DMS153 (cell line): ENCODE measurements around the gene TBCC.
"Not testable (repeated sequence)": the region's sequence is repeated elsewhere in the genome, so short reads cannot be mapped to it uniquely, and the experiment has no call there.

Source experiments
- DNase-seq: peaks from one replicate; lab custom pipeline; 2025; lab: John Stamatoyannopoulos, UW

TBCC gene

DNA sequence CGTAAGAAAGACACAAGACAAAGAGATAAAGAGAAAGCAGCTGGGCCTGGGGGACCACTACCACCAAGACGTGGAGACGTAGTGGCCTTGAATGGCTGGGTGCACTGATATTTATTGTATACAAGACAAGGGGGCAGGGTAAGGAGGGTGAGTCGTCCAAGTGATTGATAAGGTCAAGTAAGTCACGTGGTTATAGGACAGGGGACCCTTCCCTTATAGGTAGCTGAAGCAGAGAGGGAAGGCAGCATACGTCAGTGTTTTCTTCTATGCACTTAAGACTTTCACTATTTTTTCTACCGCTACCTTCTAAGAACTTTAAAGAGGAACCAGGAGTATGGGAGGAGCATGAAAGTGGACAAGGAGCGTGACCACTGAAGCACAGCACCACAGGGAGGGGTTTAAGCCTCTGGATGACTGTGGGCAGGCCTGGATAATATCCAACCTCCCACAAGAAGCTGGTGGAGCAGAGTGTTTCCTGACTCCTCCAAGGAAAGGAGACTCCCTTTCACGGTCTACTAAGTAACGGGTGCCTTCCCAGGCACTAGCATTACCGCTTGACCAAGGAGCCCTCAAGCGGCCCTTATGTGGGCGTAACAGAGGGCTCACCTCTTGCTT lies 11.9 kb downstream of the TBCC start:
- not testable (repeated sequence) for DNase-seq

DNA sequence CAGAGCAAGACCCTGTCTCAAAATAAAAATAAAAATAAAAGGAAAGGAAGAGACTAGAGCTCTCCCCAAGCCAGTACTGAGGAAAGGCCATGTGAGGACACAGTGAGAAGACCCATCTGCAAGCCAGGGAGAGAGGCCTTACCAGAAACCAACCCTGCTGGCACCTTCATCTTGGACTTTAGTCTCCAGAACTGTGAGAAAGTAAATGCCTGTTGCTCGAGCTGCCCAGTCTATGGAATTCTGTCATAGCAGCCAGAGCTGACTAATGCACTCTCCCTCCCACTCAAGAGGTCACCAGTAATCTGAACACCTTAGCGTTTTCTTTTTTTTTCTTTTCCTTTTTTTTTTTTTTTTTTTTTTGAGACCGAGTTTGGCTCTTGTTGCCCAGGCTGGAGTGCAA lies 16.2 kb downstream of the TBCC start:
- DNase-seq, result no peak

DNA sequence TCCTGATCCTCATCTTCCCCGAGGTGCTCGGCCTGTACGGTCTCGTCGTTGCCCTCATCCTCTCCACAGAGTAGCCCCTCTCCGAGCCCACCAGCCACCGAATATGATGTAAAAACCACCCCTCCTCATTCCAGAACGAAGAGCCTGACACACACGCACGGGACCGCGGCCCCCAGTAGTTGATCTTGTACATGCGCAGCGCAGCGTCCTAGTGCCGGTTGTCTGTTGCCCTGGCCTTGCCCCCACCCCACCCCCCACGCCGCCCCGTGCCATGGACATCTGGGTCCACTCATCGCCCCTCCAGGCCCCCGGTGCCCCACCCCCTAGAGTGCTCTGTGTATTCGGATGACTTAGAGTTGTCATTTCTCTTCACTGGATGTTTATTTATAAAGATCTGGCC lies 18.3 kb downstream of the TBCC start:
- DNase-seq, result no peak

DNA sequence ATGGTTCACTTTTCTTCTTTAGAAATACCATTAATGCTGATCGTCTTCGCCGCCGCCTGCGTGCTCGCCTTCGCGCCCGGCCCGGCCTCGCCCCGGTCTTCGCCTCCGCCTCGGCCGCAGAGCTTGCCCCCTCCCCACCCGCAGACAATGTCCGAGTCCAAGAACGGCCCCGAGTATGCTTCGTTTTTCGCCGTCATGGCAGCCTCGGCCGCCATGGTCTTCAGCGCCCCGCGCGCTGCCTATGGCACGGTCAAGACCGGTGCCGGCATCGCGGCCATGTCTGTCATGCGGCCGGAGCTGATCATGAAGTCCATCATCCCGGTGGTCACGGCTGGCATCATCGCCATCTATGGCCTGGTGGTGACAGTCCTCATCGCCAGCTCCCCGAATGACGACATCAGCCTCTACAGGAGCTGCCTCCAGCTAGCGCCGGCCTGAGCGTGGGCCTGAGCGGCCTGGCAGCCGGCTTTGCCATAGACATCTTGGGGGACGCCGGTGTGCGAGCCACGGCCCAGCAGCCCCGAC lies 18.8 kb downstream of the TBCC start:
- DNase-seq, result peak; percentile 8

DNA sequence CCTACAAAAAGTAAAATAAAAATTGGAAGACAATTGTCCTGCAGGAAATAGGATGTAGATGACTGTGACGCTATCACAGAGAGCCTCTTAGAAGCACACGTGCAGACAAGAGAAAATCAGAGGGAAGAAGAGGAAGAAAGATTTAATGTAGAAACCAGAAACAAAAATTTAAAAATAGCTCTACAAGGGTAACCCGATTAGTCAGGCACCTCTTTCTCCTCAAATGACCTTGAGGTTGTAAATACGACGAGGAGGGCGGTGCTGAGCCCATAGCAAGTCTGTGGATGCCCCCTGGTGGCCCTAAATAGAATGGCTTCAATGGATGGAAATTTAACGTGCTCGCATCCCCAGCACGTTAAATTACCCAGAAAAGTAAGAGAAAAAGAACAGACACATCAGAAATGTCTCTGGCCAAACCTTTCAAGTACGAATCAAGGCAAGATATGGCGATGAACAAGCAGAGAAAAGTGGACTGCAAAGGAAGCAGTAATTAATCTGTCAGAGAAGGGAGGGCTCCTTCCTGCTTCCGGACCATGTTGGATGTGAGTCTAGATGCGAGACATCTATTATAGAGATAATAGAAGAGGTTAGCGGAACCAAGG lies 19.3 kb downstream of the TBCC start:
- peak; percentile 76 for DNase-seq

DNA sequence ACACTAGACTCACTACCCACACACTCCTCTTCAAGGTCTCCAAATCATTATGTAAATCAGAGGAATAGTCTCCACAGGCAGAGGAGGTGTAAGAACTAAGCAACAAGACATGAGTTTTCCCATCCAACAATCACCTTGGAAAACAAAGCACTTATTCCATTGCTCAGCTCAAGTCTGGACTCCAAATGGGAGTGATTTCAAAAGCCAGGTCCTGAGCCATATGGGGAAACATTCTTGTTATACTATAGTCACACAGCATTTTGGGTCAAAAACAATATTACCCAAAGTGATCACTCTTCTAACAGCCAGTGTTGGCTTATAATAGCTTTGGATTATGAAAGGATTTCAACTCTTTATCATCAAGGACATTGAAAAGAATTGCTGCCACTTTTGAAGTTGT lies 19.9 kb downstream of the TBCC start:
- no peak for DNase-seq

DNA sequence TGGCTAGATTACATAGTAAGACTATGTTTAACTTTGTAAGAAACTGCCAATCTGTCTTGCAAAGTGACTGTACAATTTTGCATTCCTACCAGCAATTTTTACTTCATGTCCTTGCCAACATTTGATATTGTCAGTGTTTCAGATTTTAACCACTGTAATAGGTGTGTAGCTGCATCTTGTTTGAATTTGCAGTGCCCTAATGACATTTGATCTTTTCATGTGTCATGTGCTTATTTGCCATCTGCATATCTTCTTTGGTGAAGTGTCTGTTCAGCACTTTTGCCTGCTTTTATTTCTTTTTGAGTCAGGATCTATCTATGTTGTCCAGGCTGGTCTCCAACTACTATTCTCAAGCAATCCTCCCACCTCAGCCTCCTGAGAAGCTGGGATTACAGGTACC lies 21.1 kb downstream of the TBCC start:
- no peak for DNase-seq

DNA sequence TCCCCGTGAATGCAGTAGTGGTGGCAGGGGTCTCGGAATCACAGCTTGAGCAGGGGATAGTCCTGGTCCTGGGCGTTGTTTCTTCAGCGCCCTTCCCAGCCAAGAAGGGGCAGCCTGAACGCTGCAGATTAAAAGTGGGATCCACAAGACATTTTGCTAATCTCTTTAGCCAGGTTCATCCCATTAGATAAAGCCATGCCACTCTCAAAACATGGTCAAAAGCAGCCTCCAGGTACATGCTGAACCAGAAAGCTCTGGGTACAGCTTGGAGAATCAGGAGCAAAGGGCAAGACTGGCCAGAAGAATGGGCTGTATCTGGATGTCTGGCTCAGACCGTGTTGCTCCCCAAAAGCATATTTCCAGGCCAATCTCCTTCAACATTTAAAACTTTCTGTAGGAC lies 23.4 kb downstream of the TBCC start, which contains the start of gene PRPH2:
TSS of gene PRPH2 (minus strand) at position 101 of the 400 bp plus-strand sequence. CDS start 263 bp downstream, outside the sequence.
- DNase-seq, result no peak

DNA sequence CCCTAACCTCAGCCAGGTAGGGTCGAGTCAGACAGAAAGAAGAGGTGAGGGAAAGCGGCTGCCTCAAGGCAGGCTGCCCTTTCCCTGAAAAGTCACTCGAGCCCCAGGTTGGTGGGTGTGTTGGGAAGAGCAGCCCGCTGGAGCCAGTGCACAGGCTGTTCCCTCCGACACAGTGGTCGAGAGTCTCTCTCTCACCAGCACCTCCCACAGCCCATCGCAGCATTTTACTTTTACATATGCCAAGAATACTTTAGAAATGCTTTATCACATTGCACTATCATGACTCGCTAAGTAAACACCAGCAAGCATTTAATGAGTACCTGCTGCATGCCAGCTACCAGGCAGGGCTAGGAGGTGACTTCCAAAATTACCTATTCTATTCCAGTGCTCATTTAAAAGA lies 25.2 kb downstream of the TBCC start:
- DNase-seq, result no peak

DNA sequence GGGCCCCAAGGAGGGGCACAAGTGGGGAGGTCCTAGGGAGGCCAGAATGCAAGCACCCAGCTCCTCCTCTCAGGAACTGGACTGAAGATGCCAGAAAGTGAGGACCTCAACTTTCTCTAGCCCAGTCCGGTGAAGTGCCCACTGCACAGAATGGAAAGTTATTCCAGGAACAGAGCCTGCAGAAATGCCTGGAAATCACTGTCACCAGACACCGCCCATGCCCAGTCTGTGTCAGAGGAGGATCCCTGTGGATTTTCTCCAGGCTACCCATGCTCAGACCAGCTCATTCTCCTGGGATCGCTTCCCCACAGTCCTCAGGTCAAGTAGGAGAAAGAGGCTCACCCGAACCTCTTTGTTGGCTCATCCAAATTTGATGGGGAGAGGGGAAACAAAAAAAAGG lies 30.0 kb downstream of the TBCC start:
- DNase-seq, result no peak

DNA sequence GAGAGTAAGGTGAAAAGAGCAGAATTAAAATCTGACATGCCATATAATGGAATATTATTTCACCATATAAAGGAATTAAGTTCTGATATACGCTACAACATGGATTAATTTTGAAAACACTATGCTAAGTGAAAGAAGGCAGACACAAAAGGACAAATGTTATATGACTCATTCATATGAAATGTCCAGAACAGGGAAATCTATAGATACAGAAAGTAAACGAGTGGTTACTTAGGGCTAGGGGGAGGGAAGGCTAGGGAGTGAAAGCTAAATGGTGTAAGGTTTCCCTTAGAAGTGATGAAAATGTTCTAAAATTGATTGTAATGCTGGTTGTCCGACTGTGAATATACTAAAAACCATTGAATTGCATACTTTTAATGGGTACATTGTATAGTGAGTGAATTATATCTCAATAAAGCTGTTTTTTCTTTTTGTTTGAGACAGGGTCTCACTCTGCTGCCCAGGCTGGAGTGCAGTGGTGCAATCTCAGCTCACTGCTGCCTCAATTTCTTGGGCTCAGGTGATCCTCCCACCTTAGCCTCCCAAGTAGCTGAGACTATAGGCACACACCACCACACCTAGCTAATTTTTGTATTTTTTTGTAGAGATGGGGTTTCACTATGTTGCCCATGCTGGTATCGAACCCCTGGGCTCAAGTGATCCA lies 31.7 kb downstream of the TBCC start:
- no peak for DNase-seq

DNA sequence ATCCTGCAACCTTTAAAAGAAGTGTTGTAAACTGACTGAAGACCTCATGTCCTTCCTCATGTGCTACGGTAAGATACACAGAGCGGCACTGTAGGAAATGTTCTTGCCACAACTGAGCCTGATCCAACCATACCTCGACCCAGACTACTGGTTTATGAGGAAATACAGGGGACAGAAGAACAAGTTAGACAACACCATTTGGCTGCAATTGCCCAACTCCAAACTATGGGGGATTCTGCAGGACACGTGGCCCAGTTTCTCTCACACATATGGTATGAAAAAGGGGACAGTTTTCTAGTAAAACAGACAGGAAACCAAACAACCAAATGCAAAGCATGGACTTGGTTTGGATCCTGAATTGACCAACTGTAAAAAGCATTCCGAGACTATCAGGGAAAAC lies 34.0 kb downstream of the TBCC start:
- DNase-seq, result no peak

DNA sequence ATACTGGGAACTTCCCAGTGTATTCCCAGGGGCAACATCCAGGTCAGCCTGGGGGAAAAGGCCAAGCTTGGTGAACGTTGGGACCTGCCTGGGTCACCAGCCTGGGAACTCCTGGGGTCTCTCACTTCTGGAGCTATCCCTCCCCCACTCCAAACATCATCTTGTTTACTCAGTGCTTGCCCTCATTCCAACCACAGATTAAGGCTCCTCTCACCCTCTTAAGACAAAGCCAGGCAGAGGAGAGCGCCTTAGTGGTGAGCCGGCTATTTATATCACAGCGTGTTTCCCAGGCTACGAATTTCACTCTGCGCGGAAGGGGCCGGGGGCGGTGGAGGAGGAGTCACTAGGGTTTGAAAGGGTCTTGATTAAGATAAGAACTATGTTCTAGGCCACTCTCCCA lies 35.6 kb downstream of the TBCC start:
- DNase-seq, result no peak

DNA sequence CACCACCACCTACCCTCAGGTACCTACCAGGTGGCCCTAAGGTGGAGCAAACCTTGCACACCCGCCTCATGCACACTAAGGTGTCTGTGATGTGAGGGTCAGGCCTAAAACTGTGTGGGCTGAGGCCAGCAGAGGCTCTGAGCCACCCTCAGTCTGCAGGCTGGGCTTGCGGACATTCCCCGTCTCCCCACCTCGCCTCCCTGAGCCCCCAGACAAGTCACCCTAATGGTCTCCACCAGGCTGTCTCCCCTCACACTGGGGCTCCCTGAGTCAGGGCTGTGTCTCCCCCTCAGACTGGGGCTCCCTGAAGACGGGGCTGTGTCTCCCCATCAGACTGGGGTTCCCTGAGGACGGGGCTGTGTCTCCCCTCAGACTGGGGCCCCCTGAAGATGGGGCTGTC lies 36.0 kb downstream of the TBCC start:
- no peak for DNase-seq

DNA sequence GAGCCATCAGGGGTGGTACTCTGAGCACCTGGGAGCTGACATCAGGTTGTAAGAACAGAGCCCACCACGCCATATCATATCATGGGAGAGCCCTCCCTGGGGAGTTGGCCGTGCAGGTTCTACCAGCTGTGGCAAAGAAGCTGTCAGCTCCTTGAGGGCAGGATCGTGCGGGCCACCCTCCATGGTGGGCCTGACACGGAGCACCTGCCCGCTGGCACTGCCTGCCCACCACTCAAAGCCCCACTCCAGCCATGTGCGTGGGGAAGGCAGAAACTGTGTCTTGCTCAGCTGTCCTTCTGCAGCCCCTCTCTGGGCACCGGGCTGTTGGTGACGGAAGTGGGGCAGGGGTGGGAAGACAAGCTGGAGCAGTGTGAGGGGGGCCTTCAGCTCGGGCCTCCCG lies 37.8 kb downstream of the TBCC start:
- no peak for DNase-seq

DNA sequence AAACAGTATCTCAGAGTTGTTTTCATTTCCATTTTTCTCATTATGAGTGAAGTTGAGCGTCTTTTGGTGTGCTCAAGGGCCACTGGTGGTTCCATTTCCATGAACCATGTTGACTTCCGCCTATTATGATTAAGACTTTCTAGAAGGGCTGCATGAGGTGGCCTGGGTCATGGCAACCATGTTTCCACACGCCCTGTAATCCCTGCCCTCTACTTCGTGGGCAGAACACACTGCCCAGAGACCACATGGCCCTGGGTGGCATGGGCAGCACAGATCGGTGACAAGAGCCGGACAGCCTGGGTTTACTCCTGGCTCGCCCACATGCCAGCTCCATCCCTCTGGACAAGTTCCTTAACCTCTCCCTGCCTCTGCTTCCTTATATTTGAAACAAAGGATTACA lies 38.3 kb downstream of the TBCC start:
- DNase-seq, result no peak

DNA sequence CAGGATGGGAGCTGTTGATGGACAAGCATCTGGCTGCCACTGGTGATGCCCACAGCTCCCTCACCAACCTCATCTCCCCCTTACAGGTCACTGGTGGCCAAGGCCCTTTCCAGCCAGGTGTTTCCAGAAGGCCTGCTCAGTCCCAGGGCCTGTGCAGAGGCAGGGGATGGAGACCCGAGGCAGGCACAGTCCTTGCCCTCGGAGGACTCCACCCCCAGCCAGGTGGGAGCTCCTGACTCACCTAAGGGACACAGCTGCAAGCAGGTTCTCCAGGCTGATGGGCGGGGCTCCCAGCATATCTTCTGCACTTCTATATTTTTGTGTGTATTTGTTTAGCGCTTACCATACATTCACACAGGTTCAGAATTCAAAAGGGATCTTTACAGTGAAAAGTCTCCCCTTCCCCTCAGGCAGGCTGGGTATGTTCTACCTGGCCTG lies 40.9 kb downstream of the TBCC start:
- DNase-seq, result no peak

DNA sequence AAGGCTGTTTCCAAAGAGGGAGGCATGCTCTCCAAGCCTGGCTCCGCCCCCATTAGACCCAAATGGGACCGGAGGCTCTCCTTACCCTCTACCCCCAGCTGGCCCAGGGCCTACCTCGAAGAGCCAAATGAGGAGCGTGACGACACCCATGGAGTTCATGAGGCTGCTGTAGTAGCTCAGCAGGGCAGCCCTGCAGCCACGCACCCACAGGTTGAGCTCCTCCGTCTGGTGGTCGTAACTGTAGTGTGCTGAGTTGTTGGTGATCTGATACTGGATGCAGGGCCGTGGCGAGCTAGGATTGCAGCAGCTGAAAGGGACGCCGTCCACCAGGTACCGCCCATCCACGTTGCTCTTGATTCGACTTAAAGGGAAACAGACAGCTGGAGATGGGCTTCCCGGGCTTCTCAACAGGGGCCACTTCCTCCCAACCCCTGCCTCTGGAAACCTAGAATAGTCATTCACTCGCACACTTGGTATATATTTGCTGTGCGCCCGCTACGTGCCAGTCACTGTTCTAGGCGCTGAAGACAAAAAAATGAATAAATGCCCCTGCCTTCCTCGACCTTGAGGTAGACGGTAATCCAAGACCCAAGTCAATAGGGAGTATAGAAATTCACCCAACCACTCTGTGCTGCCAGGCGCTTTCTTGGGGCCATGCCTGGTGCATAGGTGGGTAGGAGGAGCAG lies 41.5 kb downstream of the TBCC start:
- DNase-seq, result no peak

DNA sequence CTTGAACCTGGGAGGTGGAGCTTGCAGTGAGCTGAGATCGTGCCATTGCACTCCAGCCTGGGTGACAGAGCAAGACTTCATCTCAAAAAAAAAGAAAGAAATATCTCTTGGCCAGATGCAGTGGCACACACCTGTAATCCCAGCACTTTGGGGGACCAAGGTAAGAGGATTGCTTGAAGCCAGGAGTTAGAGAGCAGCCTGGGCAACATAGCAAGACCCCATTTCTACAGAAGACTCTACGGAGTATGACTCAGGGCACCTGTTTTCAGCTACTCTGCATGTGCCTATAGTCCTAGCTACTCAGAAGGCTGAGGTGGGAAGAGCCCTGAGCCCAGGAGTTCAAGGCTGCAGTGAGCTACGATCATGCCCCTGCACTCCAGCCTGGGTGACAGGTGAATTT lies 43.1 kb downstream of the TBCC start:
- DNase-seq, result not testable (repeated sequence)

DNA sequence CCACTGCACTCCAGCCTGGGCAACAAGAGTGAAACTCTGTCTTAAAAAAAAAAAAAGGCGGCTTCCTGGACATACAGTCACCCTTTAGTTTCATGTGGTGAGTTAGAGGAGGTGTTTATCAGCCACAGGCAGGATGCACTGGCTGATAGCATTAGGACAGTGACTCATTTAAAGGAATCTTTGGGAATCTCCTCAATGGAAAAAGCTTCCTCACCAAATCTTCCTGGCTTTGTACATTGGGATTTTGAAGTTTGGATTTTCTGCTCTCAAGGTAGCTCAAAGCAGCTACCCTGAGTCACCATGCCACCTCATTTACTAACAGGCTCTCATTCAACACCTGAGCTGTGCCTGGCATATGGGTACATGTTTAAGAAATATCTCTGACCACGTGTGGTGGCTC lies 43.7 kb downstream of the TBCC start:
- no peak for DNase-seq

DNA sequence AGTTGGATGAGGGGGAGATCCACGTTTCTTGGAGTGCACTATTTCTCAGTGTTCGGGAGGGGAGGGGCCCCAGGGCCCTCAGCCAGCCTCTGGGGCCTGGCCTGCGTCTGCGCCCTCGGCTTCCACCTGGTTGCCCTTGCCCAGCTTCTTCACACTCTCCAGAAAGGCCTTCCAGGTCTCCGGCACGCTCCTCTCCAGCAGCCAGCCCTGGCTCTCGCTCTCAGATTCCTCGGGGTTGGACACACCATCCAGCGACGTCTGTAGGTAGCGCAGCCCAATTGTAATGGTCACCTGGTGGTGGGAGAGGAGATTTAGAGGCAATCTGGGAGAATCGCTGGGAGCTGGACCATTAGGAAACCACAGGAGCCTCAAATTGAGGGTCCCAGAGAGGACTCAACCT lies 47.7 kb downstream of the TBCC start:
- DNase-seq, result no peak

DNA sequence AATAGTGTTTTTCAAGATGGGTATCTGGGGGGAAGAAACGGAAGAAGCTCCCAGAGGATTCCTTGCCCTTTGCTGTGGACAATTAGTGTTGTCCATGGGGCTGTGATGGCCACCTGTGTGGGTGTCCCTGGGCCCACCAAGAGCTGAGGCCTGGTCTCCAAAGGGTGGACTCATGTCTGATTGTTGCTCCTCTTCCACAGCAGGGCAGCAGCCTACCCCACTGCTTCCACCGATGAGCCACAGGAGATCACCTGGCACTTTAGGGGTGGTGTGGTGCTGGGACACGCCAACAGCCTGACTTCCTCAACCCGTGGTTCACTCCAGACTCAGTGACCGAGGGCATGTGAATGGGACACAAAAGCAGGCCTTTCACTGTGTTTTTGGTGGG lies 48.6 kb downstream of the TBCC start:
- no peak for DNase-seq
